Measurements from ENCODE around the gene IGF2BP2. TPM values are rescaled to one million over a fixed set of nuclear protein-coding genes. Genes with fewer than 3 reads are reported as not detected.

Gene IGF2BP2
- polyA plus RNA-seq, 1 experiment: 9.9 TPM

DNA sequence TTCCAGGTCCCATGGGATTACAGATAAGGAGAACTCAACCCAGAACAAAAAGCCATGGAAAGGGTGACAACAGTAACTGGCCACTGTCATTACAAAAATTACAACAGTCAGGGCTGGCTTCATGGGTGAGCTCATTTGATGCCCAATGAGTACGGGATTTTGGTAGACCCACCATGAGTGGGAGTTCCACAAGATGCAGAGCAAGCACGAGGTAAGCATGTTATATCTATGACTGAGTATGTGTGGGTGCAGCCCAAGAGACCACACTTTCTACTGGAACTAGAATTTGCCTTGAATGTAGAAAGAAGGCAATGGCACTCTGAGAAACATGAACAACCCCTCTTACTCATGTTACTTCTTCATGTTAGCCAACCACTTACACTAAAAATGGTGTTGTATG, 83.3 kb downstream of the IGF2BP2 start:
- no peaks in the 10 kb centered on the region for H3K27me3 ChIP-seq (ENCODE audit: control insufficient read depth, insufficient read depth, low read length)
- CTCF ChIA-PET: interaction anchor here (2.1 to 2.6 kb wide), 2 partner anchors 81 to 202 kb away, joined by 6 to 14 read pairs; no protein-coding TSS in a partner anchor
- no peaks in the 10 kb centered on the region for H3K9me3 ChIP-seq (ENCODE audit: control insufficient read depth, insufficient read depth, low read length)
- no peak for TF ChIP-seq CTCF (IDR thresholded peaks at IDR 0.05; ENCODE audit: low read depth, low read length)
- H3K4me3 ChIP-seq (ENCODE audit: low read depth, low read length): no peak overlapping the region
- H3K27ac ChIP-seq (ENCODE audit: low read depth, low read length): no peak overlapping the region
- DNase-seq (ENCODE audit: low read depth, low spot score): no peak
- POLR2A ChIA-PET: no interaction called here

DNA sequence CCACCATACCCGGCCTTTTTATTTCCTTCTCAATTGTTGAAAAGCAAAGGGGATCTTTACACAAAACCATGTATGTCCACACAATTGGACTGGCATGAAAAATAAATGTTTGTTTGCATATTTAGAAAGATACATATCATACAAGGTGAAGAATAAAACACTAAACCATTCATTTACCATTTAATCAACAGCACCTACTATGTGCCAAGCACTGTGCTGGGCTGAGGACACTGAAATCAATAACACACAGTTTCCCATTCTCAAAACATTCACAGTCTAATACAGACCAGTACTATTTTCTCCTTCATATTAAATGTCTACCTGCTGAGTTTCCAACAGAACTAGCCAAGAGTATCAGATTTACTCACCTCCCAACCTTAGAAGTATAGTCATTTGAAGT, 84.7 kb downstream of the IGF2BP2 start:
- CTCF ChIA-PET: interaction anchor here (2.6 kb wide), 1 partner anchor 80 kb away, joined by 14 read pairs; no protein-coding TSS in a partner anchor

DNA sequence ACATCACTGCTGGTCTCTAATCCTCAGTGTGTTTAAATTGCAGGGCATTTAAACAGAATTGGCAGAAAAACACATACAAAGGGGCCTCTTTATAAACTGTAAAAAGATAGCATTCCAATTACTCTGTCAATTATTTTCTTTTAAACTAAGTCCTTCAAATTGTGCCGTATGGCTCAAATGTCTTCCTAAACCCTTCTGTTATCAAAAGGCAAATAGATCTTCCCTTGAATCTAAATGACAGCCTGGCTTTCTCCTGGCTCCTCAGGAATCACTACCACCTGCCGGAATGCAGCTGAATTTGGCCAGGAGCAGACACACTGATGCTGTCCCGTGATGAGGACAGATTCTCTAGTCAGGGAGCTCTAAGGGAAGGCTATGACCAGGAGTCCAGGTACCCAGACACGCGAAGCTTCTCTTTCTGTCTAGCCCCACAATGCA, 85.6 kb downstream of the IGF2BP2 start:
- no peak for DNase-seq (ENCODE audit: low read depth, low spot score)
- ChIA-PET CTCF (interaction anchor here (0.7 to 1.9 kb wide), 3 partner anchors 29 to 204 kb away, joined by 3 to 7 read pairs (median 3); no protein-coding TSS in a partner anchor), POLR2A (no interaction called here)
- Histone ChIP-seq H3K27me3 (ENCODE audit: control insufficient read depth, insufficient read depth, low read length) (no peaks in the 10 kb centered on the region), H3K4me3 (ENCODE audit: low read depth, low read length) (no peak overlapping the region), H3K9me3 (ENCODE audit: control insufficient read depth, insufficient read depth, low read length) (no peaks in the 10 kb centered on the region), H3K27ac (ENCODE audit: low read depth, low read length) (no peak overlapping the region)
- no peak for TF ChIP-seq CTCF (IDR thresholded peaks at IDR 0.05; ENCODE audit: low read depth, low read length)

More for the DNA sequence above, 84.7 kb downstream of the IGF2BP2 start:
- no peak for TF ChIP-seq CTCF (IDR thresholded peaks at IDR 0.05; ENCODE audit: low read depth, low read length)
- Histone ChIP-seq H3K9me3 (ENCODE audit: control insufficient read depth, insufficient read depth, low read length) (no peaks in the 10 kb centered on the region), H3K27me3 (ENCODE audit: control insufficient read depth, insufficient read depth, low read length) (no peaks in the 10 kb centered on the region), H3K27ac (ENCODE audit: low read depth, low read length) (no peak overlapping the region), H3K4me3 (ENCODE audit: low read depth, low read length) (no peak overlapping the region)
- no peak for DNase-seq (ENCODE audit: low read depth, low spot score)
- POLR2A ChIA-PET: no interaction called here

DNA sequence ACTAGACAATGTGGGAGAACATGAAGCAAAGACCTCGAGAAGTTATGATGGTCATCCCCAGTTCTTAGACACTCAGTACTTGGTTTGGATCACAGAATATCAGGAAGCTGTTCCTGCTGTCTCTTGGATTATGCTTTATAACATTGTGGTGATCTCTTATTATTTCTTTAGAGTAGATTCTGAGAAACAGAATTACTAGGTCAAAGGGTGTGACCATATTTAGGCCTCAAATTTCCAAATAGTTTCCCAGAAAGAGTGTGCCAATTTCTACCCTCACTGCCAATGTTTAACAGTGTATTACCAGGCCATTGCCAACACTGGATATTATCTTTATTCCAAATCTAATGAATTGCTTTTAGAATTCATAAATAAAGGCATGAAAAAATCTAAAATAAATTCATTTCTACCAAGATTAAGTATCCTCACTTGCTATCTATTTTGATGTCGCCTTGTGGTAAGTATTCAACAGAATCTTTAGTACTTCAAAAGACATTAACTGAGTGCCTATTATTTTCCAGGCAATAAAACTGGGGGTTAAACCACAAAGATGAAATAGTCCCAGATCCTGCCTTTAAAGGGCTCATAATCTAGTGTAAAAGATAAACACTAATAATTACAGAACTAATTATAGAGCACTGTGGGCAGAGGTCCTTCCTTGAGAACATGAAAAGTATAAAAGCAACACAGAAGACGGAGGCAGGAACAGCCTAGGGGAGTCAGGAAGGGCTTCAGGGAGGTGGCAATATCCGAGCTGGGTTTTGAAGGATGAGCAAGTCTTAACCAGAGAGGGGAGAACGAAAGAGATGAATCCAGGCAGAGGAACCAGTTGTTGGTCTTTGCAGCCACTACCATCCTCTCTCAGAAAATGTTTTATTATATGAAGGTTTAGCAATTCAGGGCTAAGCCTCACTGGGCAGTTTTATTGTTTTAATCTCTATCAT, 86.8 kb downstream of the IGF2BP2 start:
- ChIA-PET POLR2A (interaction anchor here (1.2 to 2.0 kb wide), 2 partner anchors 75 to 83 kb away, joined by 7 to 8 read pairs; no protein-coding TSS in a partner anchor), CTCF (interaction anchor here (1.6 to 1.9 kb wide), 2 partner anchors 30 to 78 kb away, joined by 3 to 7 read pairs; no protein-coding TSS in a partner anchor)
- Histone ChIP-seq H3K27ac (ENCODE audit: low read depth, low read length) (no peak overlapping the region), H3K27me3 (ENCODE audit: control insufficient read depth, insufficient read depth, low read length) (no peaks in the 10 kb centered on the region), H3K9me3 (ENCODE audit: control insufficient read depth, insufficient read depth, low read length) (no peaks in the 10 kb centered on the region), H3K4me3 (ENCODE audit: low read depth, low read length) (no peak overlapping the region)
- no peak for TF ChIP-seq CTCF (IDR thresholded peaks at IDR 0.05; ENCODE audit: low read depth, low read length)
- no peak for DNase-seq (ENCODE audit: low read depth, low spot score)

DNA sequence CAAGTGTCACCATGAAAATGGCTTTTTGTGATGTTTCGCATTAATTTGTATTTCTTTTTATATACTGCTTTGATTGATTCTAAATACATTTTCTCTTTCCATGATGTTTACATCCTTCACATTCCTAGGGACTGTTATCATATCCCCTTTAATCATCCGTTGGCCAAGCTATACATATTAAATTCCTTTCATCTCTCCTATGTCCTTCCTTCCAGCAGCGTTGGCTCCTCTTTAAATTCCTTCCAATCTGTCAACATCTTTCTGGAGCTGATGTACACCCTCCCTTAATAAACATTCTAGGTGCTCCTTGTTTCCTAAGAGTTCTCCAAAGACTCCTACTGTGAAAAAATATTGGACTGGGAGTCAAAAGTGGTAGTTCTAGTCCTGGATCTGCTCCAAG, 87.8 kb downstream of the IGF2BP2 start:
- Histone ChIP-seq H3K27ac (ENCODE audit: low read depth, low read length) (no peak overlapping the region), H3K27me3 (ENCODE audit: control insufficient read depth, insufficient read depth, low read length) (no peaks in the 10 kb centered on the region)
- CTCF ChIA-PET: interaction anchor here (1.4 to 3.3 kb wide), 3 partner anchors 9 to 77 kb away, joined by 3 to 41 read pairs (median 20); no protein-coding TSS in a partner anchor

More for the DNA sequence above, 87.8 kb downstream of the IGF2BP2 start:
- TF ChIP-seq CTCF (IDR thresholded peaks at IDR 0.05; ENCODE audit: low read depth, low read length): no peak
- Histone ChIP-seq H3K4me3 (ENCODE audit: low read depth, low read length) (no peak overlapping the region), H3K9me3 (ENCODE audit: control insufficient read depth, insufficient read depth, low read length) (no peaks in the 10 kb centered on the region)
- peak; percentile 50 for DNase-seq (ENCODE audit: low read depth, low spot score)
- POLR2A ChIA-PET: interaction anchor here (0.6 to 2.0 kb wide), 5 partner anchors 76 to 201 kb away, joined by 3 to 8 read pairs (median 7); partner anchors contain the start of genes IGF2BP2 and TRA2B

Measured in AG04450 (cell line).